Activated naive CD4-positive, alpha-beta T cell treated with Interleukin-2 at 50 U/mL for 16 hours (primary cell): ENCODE data around the gene CCDC169.
A peak's percentile ranks its signal among the peaks of the same experiment; 100 is the strongest.
"Not testable (repeated sequence)": the region's sequence is repeated elsewhere in the genome, so short reads cannot be mapped to it uniquely, and the experiment has no call there.

Experiments
- DNase-seq: peaks from one replicate; pipeline ENCODE4 v3.0.0-alpha.2; 2020

Gene CCDC169

DNA sequence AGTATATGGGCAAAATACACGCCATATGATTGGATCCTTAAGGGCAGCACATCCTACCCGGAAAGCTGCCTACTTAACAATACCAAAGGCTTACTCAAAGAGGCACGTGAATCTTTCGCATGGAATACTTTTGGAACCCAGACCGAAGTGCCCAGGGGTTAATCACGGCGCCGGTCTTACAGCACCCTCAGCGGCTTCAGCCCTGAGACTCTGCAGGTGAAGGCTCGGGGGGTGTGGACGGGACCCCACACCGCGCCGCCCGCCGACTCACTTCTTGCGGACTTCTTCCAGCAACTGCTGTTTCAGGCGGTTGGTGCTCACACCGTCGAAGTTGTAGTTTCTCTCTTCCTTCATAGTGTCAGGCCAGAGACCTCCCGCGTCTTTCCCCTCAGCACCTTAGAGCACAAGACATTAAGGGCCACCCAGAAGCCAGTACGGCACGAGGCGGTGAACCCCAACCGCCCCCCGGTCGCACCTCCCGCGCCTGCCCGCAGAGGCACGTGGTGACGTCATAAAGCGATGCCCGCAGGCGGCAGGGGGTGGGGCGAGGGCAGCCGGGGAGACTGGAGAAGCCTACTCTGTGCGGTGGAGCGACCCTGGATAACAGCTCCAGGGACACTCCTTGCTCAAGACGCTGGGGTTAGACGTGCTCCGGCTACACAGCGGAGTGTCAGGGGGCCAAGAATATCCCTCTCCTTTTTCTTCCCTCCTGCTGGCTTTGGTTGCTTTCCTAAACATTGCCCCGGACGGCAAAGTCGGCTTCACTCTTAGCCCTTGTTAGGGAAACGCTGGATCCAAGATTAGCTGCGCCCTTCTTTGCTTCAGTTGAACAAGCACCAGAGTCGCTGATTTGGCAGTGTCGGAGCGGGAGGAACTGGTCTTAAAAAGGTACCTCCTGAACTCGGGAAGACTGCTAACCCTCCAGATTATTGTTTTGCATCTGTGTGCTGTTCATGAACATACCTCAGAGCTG lies at the start of gene CCDC169:
TSS of gene CCDC169 (minus strand) at position 449 of the 973 bp plus-strand sequence. CDS start at position 354, 95 bp downstream.
- DNase-seq: peak; percentile 64

- peak; percentile 87 for DNase-seq
Measured at GRCh38 chr13:36346222-36347083, 48.8 kb upstream of the CCDC169 start, which contains the start of gene SPART. Gene SPART, minus strand, starts transcription at chr13:36346394. Its CDS starts 10,564 bp downstream, at chr13:36335830.

- peak; percentile 39 for DNase-seq
Measured at GRCh38 chr13:36345438-36346221, 48.0 kb upstream of the CCDC169 start.

GRCh38 chr13:36344886-36345437 lies 47.3 kb upstream of the CCDC169 start:
- no peak for DNase-seq

- no peak for DNase-seq
Measured at GRCh38 chr13:36344173-36344572, 46.6 kb upstream of the CCDC169 start.

DNA sequence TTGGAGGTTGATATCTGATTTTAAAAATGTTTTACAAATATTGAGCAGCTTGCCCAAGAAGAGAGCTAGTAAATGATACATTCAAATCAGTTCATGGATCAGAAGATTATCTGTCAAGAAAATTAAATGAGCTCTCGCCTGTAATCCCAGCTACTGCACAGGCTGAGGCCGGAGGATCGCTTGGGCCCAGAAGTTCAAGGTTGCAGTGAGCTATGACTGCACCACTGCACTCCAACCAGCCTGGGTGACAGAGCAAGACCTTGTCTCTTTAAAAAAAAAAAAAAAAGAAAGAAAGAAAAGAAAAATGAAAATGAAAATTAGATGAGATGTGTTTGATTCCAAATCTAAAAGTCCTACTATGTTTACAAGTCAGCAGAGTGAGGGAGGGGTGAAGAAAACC lies 46.2 kb upstream of the CCDC169 start:
- no peak for DNase-seq

GRCh38 chr13:36342715-36343114 lies 45.1 kb upstream of the CCDC169 start:
- no peak for DNase-seq

DNA sequence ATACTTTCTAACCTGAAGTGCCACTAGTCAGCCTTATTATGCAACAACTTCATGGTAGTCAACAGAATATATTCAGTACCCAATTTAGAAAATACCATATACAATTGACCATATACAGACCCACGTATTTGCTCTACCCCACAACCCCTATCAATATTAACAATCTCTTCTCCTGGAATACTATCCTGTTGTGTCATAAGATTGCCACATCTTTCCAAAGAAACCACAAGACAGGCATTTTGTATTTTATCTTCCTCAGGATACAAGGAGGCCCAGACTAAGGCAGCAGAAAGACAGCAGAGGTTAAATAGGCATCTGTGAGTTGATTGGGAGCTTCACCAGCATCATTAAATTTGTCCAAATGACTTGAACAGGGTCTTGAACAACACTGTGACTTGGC lies 44.1 kb upstream of the CCDC169 start:
- no peak for DNase-seq

DNA sequence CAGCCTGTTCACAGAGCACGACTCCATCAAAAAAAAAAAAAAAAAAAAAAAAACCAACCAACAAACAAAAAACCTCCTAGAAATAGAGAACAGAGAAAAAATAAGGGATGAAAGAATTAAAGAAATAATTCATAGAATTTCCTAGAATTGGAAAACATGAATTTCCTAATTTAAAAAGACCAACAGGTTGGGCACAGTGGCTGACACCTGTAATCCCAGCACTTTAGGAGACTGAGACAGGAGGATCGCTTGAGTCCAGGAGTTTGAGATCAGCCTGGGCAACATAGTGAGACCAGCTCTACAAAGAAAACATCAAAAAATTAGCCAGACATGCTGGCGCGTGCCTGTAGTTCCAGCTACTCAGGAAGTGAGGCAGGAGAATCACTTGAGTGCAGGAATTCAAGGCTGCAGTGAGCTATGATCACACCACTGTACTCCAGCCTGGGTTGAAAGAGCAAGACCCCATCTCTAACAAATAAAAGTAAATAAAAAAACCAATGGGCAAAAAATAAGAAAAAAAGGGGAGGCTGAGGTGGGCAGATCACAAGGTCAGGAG lies 42.1 kb upstream of the CCDC169 start:
- DNase-seq: no peak

DNA sequence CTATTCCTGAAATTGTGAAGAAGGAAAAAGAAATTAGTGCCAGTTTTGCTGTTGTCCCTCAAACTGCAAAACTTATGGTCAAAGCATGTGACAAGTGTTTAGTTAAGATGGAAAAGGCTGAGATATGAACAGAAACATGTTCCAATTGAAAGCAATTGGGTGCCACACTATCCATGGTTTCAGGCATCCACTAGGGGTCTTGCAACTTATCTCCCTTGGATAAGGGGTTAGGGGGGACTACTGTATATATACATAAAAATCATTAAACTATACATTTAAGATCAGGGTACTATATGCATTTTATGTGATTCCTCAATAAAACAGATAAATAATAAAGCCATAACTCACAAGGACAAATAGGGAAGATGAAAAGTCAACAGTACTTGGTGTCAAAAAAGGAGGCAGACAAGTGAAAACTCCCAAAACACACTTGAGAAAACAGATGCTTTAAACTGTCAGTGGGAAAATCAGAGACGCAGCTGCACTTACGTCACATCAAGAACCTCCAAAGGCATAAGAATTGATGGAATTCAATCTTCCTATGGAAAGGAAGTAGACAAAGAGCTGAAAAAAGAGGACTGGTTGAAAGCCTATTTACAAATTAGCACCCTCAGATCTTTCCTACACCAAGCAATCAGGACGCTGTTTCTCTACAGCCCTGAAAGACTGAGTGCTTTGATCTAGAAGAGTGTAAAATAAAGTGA lies 40.5 kb upstream of the CCDC169 start:
- no peak for DNase-seq

GRCh38 chr13:36332986-36333385 lies 35.4 kb upstream of the CCDC169 start:
- DNase-seq: no peak

GRCh38 chr13:36332255-36332654 lies 34.6 kb upstream of the CCDC169 start:
- DNase-seq: not testable (repeated sequence)

DNA sequence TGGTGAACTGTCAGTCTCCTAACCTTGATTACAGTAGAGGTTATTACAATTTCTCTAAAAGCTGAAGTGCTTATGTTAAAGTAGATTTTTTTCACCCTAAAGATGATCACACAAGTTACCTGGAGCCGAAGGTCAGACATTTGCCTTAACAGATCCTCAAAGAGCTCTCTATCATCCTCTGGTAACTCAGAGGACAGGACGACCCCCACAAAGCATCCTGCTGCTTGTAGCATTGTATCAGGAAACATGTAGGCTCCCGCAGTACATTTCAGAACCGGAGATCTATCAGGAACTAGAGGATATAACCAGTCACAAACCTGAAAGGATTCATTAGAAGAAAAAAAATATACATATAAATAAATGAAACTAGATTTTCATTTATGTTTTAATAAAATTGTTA lies 33.7 kb upstream of the CCDC169 start:
- no peak for DNase-seq

GRCh38 chr13:36329361-36329760 lies 31.7 kb upstream of the CCDC169 start:
- DNase-seq: no peak

DNA sequence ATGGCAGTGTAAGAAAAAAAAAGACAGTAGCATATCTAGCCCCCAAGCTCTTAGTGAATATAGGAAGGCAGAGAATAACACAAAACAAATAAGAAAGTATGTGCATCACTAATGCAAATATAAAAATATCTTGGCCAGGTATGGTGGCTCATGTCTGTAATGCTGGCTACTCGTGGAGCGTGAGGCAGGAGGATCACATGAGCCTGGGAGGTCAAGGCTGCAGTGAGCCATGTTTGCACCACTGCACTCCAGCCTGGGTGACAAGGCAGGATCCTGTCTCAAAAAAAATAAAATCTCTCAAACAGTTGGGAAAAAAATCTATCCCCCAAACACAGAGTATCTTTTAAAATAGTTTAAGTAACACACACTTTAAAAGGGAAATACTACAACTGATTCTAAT lies 31.2 kb upstream of the CCDC169 start:
- DNase-seq: no peak

GRCh38 chr13:36325912-36326311 lies 28.3 kb upstream of the CCDC169 start:
- DNase-seq: no peak

DNA sequence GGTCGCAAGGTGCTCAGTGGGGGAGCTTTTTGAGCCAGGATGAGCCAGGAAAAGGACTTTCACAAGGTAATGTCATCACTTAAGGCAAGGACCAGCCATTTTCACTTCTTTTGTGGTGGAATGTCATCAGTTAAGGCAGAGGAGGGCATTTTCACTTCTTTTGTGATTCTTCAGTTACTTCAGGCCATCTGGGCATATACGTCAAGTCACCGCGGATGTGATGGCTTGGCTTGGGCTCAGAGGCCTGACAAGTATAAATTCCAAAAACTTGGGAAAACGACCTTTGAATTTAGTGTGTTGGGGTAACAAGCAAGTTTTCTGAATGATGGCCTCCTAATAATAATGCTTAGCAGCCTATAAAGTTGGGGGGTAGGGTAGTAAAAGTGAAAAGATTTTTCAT lies 27.3 kb upstream of the CCDC169 start:
- not testable (repeated sequence) for DNase-seq

DNA sequence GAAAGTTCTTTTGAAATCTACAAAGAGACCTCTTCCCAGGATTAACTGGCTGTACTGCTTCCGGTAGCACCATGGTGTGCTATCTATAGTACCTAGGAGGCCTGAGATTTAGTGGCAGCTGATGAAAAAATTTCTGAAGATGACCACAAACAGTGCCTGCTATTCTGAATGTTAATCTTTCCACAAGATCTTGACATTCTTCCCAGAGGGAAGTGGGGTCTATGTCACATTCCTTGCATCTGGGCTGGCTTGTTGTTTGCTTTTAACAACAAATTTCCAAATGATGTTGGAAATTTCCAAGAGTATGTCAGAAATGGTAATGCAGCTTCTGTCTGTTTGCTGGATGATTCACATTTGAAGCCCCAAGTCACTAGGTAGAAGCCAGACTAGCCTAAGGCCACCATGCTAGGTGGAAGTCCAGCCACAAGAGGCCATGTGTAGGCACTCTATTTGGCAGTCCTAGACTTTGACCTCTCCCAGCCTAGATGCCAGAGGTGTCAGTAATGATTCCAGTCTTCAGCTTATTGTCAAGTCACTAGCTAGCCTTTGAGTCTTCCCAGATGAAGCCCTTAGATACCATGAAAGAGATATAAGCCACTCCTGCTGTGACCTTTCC lies 26.4 kb upstream of the CCDC169 start:
- DNase-seq: no peak

GRCh38 chr13:36323408-36323807 lies 25.8 kb upstream of the CCDC169 start:
- no peak for DNase-seq

- not testable (repeated sequence) for DNase-seq
Measured at GRCh38 chr13:36319793-36320192, 22.2 kb upstream of the CCDC169 start.
